A673 (cell line): ENCODE data around the gene ARHGAP8. TPM values are rescaled to one million over a fixed set of nuclear protein-coding genes. Genes with fewer than 3 reads are reported as not detected.

ENCODE experiments used
- BruUV-seq: library from RNA; stranded (reverse); fragments of 400-500 nt; replicated peaks from 2 replicates; lab custom pipeline; 2021; lab: Mats Ljungman, UMichigan
- CTCF ChIA-PET: fragments of 300-600 bp; sonication (Branson Sonifier 250); formaldehyde crosslinking; loops from one replicate; lab custom pipeline; 2022; ENCODE audit warnings: antibody characterized with exemption; lab: Charles Lee
- POLR2A ChIA-PET: fragments of 300-600 bp; sonication (Branson Sonifier 250); formaldehyde crosslinking; loops from one replicate; lab custom pipeline; 2022; ENCODE audit warnings: antibody characterized with exemption; ENCODE audit not compliant: low non-redundant PET; lab: Charles Lee
- DNase-seq: peaks from one replicate; pipeline ENCODE4 v3.0.0-alpha.2; 2015; ENCODE audit warnings: low spot score
- H3K27ac ChIP-seq: fragments of 200-600 bp; sonication (generic); 2 replicates; pipeline ENCODE4 v1.5.1; 2016; ENCODE audit warnings: mixed run types, low read depth, mild to moderate bottlenecking, mixed read lengths, antibody characterized with exemption, low read length; ENCODE audit not compliant: poor library complexity, severe bottlenecking
- H3K27me3 ChIP-seq: fragments of 200-600 bp; sonication (generic); replicated peaks from 2 replicates; pipeline ENCODE4 v1.6.1; 2017; ENCODE audit warnings: mixed run types, low read depth, mild to moderate bottlenecking, mixed read lengths, antibody characterized with exemption, low read length; ENCODE audit not compliant: insufficient read depth, poor library complexity
- H3K36me3 ChIP-seq: fragments of 200-600 bp; sonication (generic); 2 replicates; pipeline ENCODE4 v1.6.1; 2016; ENCODE audit warnings: mixed run types, mild to moderate bottlenecking, mixed read lengths, antibody characterized with exemption, low read length; ENCODE audit not compliant: insufficient read depth, poor library complexity, severe bottlenecking
- H3K4me1 ChIP-seq: fragments of 200-600 bp; sonication (generic); 2 replicates; pipeline ENCODE4 v1.6.1; 2017; ENCODE audit warnings: mixed run types, mild to moderate bottlenecking, mixed read lengths, antibody characterized with exemption, low read length; ENCODE audit not compliant: insufficient read depth, poor library complexity, severe bottlenecking
- H3K4me3 ChIP-seq: fragments of 200-600 bp; sonication (generic); 2 replicates; pipeline ENCODE4 v1.5.1; 2016; ENCODE audit warnings: low read depth, mixed run types, mild to moderate bottlenecking, mixed read lengths, low read length; ENCODE audit not compliant: poor library complexity, severe bottlenecking
- H3K9me3 ChIP-seq: fragments of 200-600 bp; sonication (generic); 2 replicates; pipeline ENCODE4 v1.6.1; 2016; ENCODE audit warnings: mixed run types, low read depth, mild to moderate bottlenecking, mixed read lengths, antibody characterized with exemption, low read length; ENCODE audit not compliant: poor library complexity, severe bottlenecking
- CTCF ChIP-seq: fragments of 300-800, 200-600 bp; sonication (generic); conservative IDR thresholded peaks from 2 replicates; pipeline ENCODE4 v1.5.1; 2017; ENCODE audit warnings: low read depth, mild to moderate bottlenecking, antibody characterized with exemption, low read length, moderate library complexity, mixed read lengths
- EZH2 ChIP-seq: fragments of 200-600 bp; sonication (generic); IDR thresholded peaks from 2 replicates; pipeline ENCODE4 v1.6.1; 2017; ENCODE audit warnings: borderline replicate concordance, low read depth, mild to moderate bottlenecking, mixed read lengths, antibody characterized with exemption, low read length; ENCODE audit not compliant: poor library complexity, severe bottlenecking
- intact Hi-C: fragments of 100-400 bp; cut with micrococcal nuclease; formaldehyde crosslinking; loops from one replicate; pipeline ENCODE4 v1.10.0; 2022; ENCODE audit not compliant: unreplicated experiment
- total RNA-seq: library from RNA; stranded (reverse); gene quantifications from 2 replicates; pipeline ENCODE4 v1.2.3, GENCODE V29; 2021

Gene ARHGAP8
- total RNA-seq, 1 experiment from 2014 or later: not detected

- ChIA-PET CTCF (no interaction called here), POLR2A (no interaction called here)
- peaks cover 8% of the 10 kb centered on the region for H3K36me3 ChIP-seq
- TF ChIP-seq EZH2 (no peak), CTCF (no peak)
- no peaks in the 10 kb centered on the region for H3K4me1 ChIP-seq
- no peaks in the 10 kb centered on the region for H3K9me3 ChIP-seq
- no peak for DNase-seq
- intact Hi-C loops: no loop called here
- no peak overlapping the region for H3K27ac ChIP-seq
- BruUV-seq: no TSS peak
- H3K27me3 ChIP-seq: no peaks in the 10 kb centered on the region
- no peak overlapping the region for H3K4me3 ChIP-seq
Observed at GRCh38 chr22:44909241-44909640, 156.9 kb downstream of the ARHGAP8 start.

Other genes starting within 250 kb of the ARHGAP8 start
- gene PRR5, start 50.4 kb upstream of the ARHGAP8 start, total RNA-seq: 15.6 and 17.9 TPM in 2 replicates